ENCODE data around the gene NHLH1.

The NHLH1 gene

DNA sequence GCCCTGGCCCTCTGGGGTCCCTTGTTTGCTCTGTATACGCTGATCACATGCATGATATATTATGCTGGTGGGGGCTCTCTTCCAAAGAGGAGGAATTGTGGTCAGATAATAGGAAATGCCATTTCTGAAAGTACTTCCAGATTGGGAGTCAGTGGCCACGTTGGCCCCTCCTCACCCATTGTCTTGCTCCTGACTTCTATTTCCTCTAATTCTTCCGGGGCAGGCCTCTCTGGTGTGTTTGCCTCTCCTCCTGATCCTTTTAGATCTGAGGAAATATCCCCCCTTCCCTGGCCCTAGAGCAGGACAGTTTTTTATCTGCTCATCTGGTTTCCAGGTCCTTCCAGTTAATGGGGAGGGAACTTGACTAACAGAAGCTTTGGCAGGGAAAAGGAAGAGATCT lies 36.4 kb downstream of the NHLH1 start:
- TF ChIP-seq, protein P1, sequence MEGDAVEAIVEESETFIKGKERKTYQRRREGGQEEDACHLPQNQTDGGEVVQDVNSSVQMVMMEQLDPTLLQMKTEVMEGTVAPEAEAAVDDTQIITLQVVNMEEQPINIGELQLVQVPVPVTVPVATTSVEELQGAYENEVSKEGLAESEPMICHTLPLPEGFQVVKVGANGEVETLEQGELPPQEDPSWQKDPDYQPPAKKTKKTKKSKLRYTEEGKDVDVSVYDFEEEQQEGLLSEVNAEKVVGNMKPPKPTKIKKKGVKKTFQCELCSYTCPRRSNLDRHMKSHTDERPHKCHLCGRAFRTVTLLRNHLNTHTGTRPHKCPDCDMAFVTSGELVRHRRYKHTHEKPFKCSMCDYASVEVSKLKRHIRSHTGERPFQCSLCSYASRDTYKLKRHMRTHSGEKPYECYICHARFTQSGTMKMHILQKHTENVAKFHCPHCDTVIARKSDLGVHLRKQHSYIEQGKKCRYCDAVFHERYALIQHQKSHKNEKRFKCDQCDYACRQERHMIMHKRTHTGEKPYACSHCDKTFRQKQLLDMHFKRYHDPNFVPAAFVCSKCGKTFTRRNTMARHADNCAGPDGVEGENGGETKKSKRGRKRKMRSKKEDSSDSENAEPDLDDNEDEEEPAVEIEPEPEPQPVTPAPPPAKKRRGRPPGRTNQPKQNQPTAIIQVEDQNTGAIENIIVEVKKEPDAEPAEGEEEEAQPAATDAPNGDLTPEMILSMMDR (IDR thresholded peaks at IDR 0.05; ENCODE audit: insufficient read depth, low read length, missing control alignments), result no peak
- no peak overlapping the region for H3K4me3 ChIP-seq (ENCODE audit: low read depth, low read length)
- no peak for DNase-seq (ENCODE audit: low read depth, low spot score)
- CTCF ChIA-PET, result interaction anchor here (1.6 kb wide), 1 partner anchor 210 kb away, joined by 3 read pairs; no protein-coding TSS in a partner anchor
- POLR2A ChIA-PET, result no interaction called here

DNA sequence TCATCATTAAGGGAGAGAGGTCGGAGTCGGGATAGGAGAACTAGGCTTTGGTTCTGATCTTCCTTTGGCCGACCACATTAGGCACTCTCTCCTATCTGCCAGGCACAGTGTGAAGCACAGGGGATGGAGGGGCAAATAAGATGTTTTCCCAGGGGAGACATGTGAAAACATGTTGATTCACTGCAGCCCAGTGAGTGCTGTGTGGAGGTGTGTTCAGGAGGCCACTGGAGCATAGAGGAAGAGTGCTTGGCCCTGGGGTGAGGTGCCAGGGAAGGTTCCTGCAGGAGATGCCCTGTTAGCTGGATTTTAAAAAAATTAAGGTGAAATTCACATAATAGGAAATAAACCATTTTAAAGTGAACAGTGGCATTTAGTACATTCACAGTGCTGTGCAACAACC lies 37.2 kb downstream of the NHLH1 start:
- no peak for DNase-seq (ENCODE audit: low read depth, low spot score)
- CTCF ChIA-PET, result no interaction called here
- TF ChIP-seq, protein P1 (IDR thresholded peaks at IDR 0.05; ENCODE audit: insufficient read depth, low read length, missing control alignments), result no peak
- POLR2A ChIA-PET, result no interaction called here
- H3K4me3 ChIP-seq (ENCODE audit: low read depth, low read length), result no peak overlapping the region

DNA sequence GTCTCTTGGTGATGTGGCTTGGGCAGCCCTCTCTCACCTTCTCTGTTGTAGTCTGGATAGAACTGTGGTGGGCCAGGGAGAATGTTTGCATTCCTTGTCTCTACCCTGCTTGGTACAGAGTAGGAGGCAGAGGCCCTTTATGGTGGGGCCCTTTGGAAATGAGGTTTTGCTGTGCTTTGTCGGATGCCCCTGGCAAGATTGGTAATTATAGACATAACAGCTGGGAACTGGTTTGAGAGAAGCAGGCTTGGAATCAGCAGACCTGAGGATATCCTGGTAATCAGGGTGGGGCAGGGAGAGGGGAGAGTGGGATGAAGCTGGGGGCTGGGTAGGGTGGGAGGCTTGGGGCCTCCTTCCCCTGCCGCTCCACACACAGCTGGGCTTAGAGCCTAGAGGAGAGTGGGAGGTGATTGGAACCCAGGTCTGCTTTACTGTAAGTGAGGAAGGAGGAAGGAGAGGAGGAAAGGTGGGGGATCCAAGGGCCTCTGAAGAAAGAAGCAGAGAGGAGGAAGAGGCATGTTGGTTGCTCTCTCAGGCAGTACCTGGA lies 38.5 kb downstream of the NHLH1 start:
- TF ChIP-seq, protein P1 (IDR thresholded peaks at IDR 0.05; ENCODE audit: insufficient read depth, low read length, missing control alignments), result no peak
- no peak overlapping the region for H3K4me3 ChIP-seq (ENCODE audit: low read depth, low read length)
- DNase-seq (ENCODE audit: low read depth, low spot score), result no peak
- CTCF ChIA-PET, result no interaction called here
- POLR2A ChIA-PET, result no interaction called here

DNA sequence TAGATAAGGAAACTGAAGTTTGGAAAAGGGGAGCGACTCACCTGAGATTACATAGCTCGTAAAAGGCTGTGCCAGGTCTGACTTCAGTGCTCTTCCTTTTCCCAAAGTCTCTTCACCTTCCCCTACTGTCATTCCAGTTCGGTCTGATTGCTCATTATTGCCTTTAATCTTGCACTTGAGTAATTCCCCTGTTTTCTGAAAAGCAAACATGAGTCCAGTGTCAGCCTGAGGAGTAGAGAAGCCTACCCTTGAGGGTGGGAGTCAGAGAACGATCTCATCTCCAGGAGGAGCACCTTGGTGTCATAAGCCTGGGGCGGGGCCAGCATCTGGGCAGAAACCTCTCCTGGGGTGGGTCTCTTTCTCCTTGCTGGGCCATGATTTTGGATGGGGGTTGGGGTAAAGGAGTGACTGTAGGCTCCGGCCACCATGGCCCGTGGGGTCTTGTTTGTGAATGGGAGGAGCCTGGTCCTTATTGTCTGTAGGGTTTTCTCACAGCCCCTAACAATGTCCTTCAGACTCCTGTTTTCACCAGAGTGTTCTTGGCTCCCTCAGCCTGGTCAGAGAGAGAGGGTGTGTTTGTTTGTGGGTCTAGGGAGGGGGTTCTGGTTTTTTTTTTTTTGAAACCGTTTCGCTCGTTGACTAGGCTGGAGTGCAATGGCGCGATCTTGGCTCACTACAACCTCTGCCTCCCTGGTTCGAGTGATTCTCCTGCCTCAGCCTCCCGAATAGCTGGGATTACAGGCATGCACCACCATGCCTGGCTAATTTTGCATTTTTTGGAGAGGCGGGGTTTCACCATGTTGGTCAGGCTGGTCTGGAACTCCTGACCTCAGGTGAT lies 39.5 kb downstream of the NHLH1 start:
- CTCF ChIA-PET, result interaction anchor here (0.9 kb wide), 1 partner anchor 10 kb away, joined by 3 read pairs; no protein-coding TSS in a partner anchor
- POLR2A ChIA-PET, result no interaction called here
- H3K4me3 ChIP-seq (ENCODE audit: low read depth, low read length), result no peak overlapping the region
- TF ChIP-seq, protein P1 (IDR thresholded peaks at IDR 0.05; ENCODE audit: insufficient read depth, low read length, missing control alignments), result no peak
- DNase-seq (ENCODE audit: low read depth, low spot score), result no peak

DNA sequence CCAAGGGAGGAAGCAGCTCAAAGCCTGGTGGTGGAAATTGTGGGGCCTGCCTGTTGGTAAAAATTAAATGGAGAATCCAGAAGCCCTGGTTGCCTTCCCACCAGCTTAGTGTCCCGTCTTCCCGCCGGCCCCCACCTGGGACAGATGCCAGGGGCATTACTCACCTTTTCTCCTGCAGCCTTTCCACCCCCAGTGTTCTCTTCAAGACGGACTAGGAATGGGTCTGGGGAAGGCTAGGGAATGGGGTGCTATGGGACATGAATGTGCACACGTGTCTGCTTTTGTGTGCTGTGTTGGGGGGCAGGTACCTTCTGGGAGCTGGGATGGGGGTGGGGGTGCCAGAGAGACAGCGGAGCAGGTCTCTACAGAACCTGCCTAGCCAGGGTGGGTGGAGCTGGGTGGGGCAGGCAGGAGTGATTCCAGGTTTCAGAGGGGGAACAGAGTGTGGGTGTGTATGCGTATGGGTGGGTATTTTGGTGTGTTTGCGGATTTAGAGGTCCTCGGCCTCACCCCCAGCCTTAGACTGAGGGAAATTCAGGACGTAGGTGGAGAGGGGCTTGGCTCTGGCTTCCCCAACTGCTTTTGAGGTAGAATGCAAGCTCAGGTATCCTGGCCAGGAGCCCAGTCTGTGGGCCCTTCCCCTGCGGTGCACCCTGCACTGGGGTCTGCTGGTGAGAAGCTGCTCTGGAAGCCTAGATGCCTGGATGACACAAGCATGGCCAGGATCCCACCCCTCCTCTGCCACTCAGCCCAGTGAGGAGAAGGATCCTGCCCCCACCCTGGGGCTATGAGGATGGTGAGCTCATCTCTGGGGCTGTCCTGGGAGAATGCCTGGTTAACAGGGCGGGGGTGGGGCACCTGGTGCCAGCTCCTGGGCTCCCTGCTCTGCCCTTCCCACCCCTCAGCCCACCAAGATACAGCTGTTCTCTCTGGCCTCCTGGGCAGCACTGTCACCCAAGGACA lies 41.2 kb downstream of the NHLH1 start:
- TF ChIP-seq, protein P1 (IDR thresholded peaks at IDR 0.05; ENCODE audit: insufficient read depth, low read length, missing control alignments), result no peak
- ChIA-PET POLR2A (no interaction called here), CTCF (interaction anchor here (1.4 kb wide), 1 partner anchor 20 kb away, joined by 3 read pairs; no protein-coding TSS in a partner anchor)
- H3K4me3 ChIP-seq (ENCODE audit: low read depth, low read length), result no peak overlapping the region
- DNase-seq (ENCODE audit: low read depth, low spot score), result no peak
